ENCODE measurements around the gene IL32. TPM values are rescaled to one million over a fixed set of nuclear protein-coding genes. Genes with fewer than 3 reads are reported as not detected.

IL32 gene
- total and polyA plus RNA-seq, 2 experiments from 2014 or later, result 2.3 to 6.1 TPM

GRCh38 chr16:3085868-3086595 is 20.6 kb downstream of the IL32 start:
- Histone ChIP-seq H3K4me1 (ENCODE audit: insufficient read depth) (peaks cover 7% of the 10 kb centered on the region; the same call in 1 of the 2 replicates), H2AFZ (no peak overlapping the region), H4K20me1 (replicated peaks; ENCODE audit: insufficient read depth) (peaks cover 24% of the 10 kb centered on the region), H3K27me3 (ENCODE audit: insufficient read depth) (no peaks in the 10 kb centered on the region), H3K4me2 (no peak overlapping the region), H3F3A (replicated peaks; ENCODE audit: low read depth) (peaks cover 38% of the 10 kb centered on the region), H3K9me2 (ENCODE audit: insufficient read depth) (no peaks in the 10 kb centered on the region), H3K4me3 (no peak overlapping the region), H3K27ac (ENCODE audit: low read depth) (peak overlapping the region; percentile 63; the same call in 1 of the 2 replicates), H3K79me2 (replicated peaks; ENCODE audit: insufficient read depth) (0 out of 2 replicates have a peak, but pooled peaks cover 8% of the 10 kb centered on the region), H3K36me3 (ENCODE audit: insufficient read depth) (peaks cover 16% of the 10 kb centered on the region)
- no peak for TF ChIP-seq ZNF114 (CRISPR knock-in tag; IDR thresholded peaks at IDR 0.05)
- no peak for TF ChIP-seq EZH2 (IDR thresholded peaks at IDR 0.05; ENCODE audit: low read depth, unreplicated experiment)
- no peak for TF ChIP-seq STAT1 (IDR thresholded peaks at IDR 0.05; ENCODE audit: unreplicated experiment)
- no peak for TF ChIP-seq ZNF462 (CRISPR knock-in tag; IDR thresholded peaks at IDR 0.05)
- TF ChIP-seq POLR2AphosphoS5 (IDR thresholded peaks at IDR 0.05; ENCODE audit: low read depth), result no peak
- no peak for TF ChIP-seq NANOG (IDR thresholded peaks at IDR 0.05; ENCODE audit: borderline replicate concordance)
- TF ChIP-seq CREB1 (CRISPR knock-in tag; IDR thresholded peaks at IDR 0.05; ENCODE audit: low read depth), result no peak
- no peak for TF ChIP-seq CTCF (conservative IDR thresholded peaks at IDR 0.05; ENCODE audit: low read depth in 2 of 2)
- no peak for TF ChIP-seq EZH2phosphoT487 (IDR thresholded peaks at IDR 0.05; ENCODE audit: unreplicated experiment)
- TF ChIP-seq, protein P1, sequence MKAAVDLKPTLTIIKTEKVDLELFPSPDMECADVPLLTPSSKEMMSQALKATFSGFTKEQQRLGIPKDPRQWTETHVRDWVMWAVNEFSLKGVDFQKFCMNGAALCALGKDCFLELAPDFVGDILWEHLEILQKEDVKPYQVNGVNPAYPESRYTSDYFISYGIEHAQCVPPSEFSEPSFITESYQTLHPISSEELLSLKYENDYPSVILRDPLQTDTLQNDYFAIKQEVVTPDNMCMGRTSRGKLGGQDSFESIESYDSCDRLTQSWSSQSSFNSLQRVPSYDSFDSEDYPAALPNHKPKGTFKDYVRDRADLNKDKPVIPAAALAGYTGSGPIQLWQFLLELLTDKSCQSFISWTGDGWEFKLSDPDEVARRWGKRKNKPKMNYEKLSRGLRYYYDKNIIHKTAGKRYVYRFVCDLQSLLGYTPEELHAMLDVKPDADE (IDR thresholded peaks at IDR 0.05), result no peak
- no peak for TF ChIP-seq JUNB (IDR thresholded peaks at IDR 0.05; ENCODE audit: unreplicated experiment)
- TF ChIP-seq, protein P2, sequence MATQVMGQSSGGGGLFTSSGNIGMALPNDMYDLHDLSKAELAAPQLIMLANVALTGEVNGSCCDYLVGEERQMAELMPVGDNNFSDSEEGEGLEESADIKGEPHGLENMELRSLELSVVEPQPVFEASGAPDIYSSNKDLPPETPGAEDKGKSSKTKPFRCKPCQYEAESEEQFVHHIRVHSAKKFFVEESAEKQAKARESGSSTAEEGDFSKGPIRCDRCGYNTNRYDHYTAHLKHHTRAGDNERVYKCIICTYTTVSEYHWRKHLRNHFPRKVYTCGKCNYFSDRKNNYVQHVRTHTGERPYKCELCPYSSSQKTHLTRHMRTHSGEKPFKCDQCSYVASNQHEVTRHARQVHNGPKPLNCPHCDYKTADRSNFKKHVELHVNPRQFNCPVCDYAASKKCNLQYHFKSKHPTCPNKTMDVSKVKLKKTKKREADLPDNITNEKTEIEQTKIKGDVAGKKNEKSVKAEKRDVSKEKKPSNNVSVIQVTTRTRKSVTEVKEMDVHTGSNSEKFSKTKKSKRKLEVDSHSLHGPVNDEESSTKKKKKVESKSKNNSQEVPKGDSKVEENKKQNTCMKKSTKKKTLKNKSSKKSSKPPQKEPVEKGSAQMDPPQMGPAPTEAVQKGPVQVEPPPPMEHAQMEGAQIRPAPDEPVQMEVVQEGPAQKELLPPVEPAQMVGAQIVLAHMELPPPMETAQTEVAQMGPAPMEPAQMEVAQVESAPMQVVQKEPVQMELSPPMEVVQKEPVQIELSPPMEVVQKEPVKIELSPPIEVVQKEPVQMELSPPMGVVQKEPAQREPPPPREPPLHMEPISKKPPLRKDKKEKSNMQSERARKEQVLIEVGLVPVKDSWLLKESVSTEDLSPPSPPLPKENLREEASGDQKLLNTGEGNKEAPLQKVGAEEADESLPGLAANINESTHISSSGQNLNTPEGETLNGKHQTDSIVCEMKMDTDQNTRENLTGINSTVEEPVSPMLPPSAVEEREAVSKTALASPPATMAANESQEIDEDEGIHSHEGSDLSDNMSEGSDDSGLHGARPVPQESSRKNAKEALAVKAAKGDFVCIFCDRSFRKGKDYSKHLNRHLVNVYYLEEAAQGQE (IDR thresholded peaks at IDR 0.05; ENCODE audit: unreplicated experiment), result no peak
- TF ChIP-seq ZNF331 (CRISPR knock-in tag; IDR thresholded peaks at IDR 0.05; ENCODE audit: low read depth), result no peak
- no peak overlapping the region for H3K4me3 Mint-ChIP-seq
- H3K36me3 Mint-ChIP-seq (ENCODE audit: low read depth), result peaks cover 72% of the 10 kb centered on the region
- ATAC-seq (no peak), DNase-seq (ENCODE audit: low spot score) (no peak)
- H3K9me3 Mint-ChIP-seq, result no peaks in the 10 kb centered on the region
- H3K27ac Mint-ChIP-seq, result no peak overlapping the region
- H3K27me3 Mint-ChIP-seq (ENCODE audit: insufficient read depth, low read depth, poor library complexity), result peaks cover 21% of the 10 kb centered on the region
- H3K4me1 Mint-ChIP-seq, result peaks cover 27% of the 10 kb centered on the region

All from GM23338 (cell line).